Endodermal cell (in vitro differentiated cells): ENCODE measurements around the gene KLHL26. TPM values are rescaled to one million over a fixed set of nuclear protein-coding genes. Genes with fewer than 3 reads are reported as not detected.

Experiments used
- DNase-seq: peaks from one replicate; pipeline ENCODE4 v3.0.0-alpha.2; 2017
- H3K27ac ChIP-seq: 2 replicates; pipeline ENCODE4 v1.5.1; 2013; ENCODE audit warnings: mild to moderate bottlenecking, low read depth, low read length, moderate library complexity
- H3K27me3 ChIP-seq: 2 replicates; pipeline ENCODE4 v1.6.1; 2013; ENCODE audit warnings: mild to moderate bottlenecking, low read length, moderate library complexity; ENCODE audit not compliant: insufficient read depth, control insufficient read depth, poor library complexity, severe bottlenecking
- H3K36me3 ChIP-seq: 2 replicates; pipeline ENCODE4 v1.7.0; 2013; ENCODE audit warnings: mild to moderate bottlenecking, low read length, moderate library complexity; ENCODE audit not compliant: control insufficient read depth, insufficient read depth
- H3K4me1 ChIP-seq: one replicate; pipeline ENCODE4 v1.7.0; 2013; ENCODE audit warnings: low read length; ENCODE audit not compliant: control insufficient read depth, insufficient read depth
- H3K4me3 ChIP-seq: 2 replicates; pipeline ENCODE4 v1.5.1; 2013; ENCODE audit warnings: mild to moderate bottlenecking, low read length, moderate library complexity
- H3K9ac ChIP-seq: 2 replicates; pipeline ENCODE4 v1.6.1; 2013; ENCODE audit warnings: mild to moderate bottlenecking, low read length, moderate library complexity; ENCODE audit not compliant: poor library complexity, severe bottlenecking; ENCODE audit errors: extremely low read depth
- H3K9me3 ChIP-seq: 2 replicates; pipeline ENCODE4 v1.6.1; 2013; ENCODE audit warnings: mild to moderate bottlenecking, low read length, moderate library complexity; ENCODE audit not compliant: control insufficient read depth
- H3K27ac Mint-ChIP-seq: 2 replicates; pipeline ENCODE4 v1.8.0; 2020; ENCODE audit warnings: mixed read lengths
- H3K27me3 Mint-ChIP-seq: 2 replicates; pipeline ENCODE4 v1.8.0; 2021; ENCODE audit warnings: mild to moderate bottlenecking, mixed read lengths; ENCODE audit not compliant: insufficient read depth
- H3K36me3 Mint-ChIP-seq: 2 replicates; pipeline ENCODE4 v1.8.0; 2020; ENCODE audit warnings: low read depth, mixed read lengths
- H3K4me1 Mint-ChIP-seq: 2 replicates; pipeline ENCODE4 v1.8.0; 2020; ENCODE audit warnings: mixed read lengths
- H3K4me3 Mint-ChIP-seq: 2 replicates; pipeline ENCODE4 v1.8.0; 2020; ENCODE audit warnings: mild to moderate bottlenecking, moderate library complexity, mixed read lengths
- H3K9me3 Mint-ChIP-seq: 2 replicates; pipeline ENCODE4 v1.8.0; 2020; ENCODE audit warnings: mild to moderate bottlenecking, mixed read lengths
- WGBS, 2 experiments: methylation state at CpG; one replicate each; pipeline versions ENCODE4 v1.1.5 to v1.1.7; 2013; ENCODE audit warnings: missing lambda C conversion rate in 2 of 2, mixed read lengths in 1 of 2; ENCODE audit not compliant: insufficient coverage in 1 of 2, insufficient read length in 1 of 2; 5-methylcytosine and 5-hydroxymethylcytosine counted together
- total RNA-seq, 2 donors: library from RNA; stranded (reverse); fragmentation: NEBNext Ultra II Directional in 1 of 2; extraction: Animal tissue kit (Norgen Biotek cat#: 25700) in 1 of 2; gene quantifications; 2 replicates in 1 of 2; 3 replicates in 1 of 2; pipeline ENCODE4 v1.2.1, GENCODE V29; 2021
- TF ChIP-seq, protein P1 (sequence below): fragments of 200-600 bp; sonication (generic); conservative IDR thresholded peaks from 2 replicates; pipeline ENCODE4 v1.5.0; 2021; ENCODE audit warnings: antibody characterized with exemption, mild to moderate bottlenecking

Gene KLHL26
- total RNA-seq, 2 donors from 2014 or later = 9.4 to 11.2 TPM

DNA sequence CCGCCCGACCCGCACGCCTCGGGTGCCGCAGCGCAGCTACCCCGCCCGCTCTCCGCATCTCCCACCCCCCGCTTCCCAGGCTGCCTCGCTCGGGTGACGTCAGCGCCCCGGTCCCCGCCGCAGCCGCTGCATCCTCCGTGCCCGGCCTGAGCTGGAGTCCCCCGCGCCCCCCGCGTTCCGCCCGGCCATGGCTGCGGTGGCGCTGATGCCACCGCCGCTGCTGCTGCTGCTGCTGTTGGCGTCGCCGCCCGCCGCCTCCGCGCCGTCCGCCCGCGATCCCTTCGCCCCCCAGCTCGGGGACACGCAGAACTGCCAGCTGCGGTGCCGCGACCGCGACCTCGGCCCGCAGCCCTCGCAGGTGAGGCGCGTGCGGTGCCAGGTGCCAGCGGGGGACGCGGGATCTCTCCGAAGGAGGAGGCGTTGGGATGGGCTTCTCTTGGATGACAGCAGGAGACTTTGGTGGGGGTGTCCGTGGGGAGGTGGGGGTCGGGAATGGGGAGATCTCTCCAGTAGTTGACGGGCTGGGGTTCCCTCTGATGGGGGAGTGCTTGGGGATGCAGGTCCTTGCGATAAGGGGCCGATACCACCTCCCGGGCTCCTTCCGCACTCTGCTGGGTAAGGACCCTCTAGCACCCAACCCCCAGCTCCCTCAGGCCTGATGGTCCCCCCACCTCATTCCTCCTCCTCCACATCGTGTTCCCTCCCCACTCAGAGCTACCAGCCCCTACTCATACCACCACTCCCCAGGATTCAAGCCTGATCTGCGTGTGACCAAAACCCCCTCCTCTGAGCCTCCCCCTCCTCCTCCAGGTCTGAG is 23.8 kb upstream of the KLHL26 start, which contains the start of gene TMEM59L:
TSS of gene TMEM59L (plus strand) at position 99 of the 817 bp plus-strand sequence. CDS start at position 188, 89 bp downstream.
- Histone ChIP-seq H3K4me1 (peaks cover 6% of the 10 kb centered on the region), H3K27ac (no peak within 1 kb of the TSS), H3K27me3 (peaks cover 81% of the 10 kb centered on the region), H3K9me3 (no peaks in the 10 kb centered on the region), H3K4me3 (peak within 1 kb of the TSS; percentile 58), H3K9ac (no peak within 1 kb of the TSS), H3K36me3 (no peaks in the 10 kb centered on the region)
- peak within 1 kb of the TSS; percentile 52 for H3K4me3 Mint-ChIP-seq
- peaks cover 17% of the 10 kb centered on the region for H3K4me1 Mint-ChIP-seq
- no peaks in the 10 kb centered on the region for H3K9me3 Mint-ChIP-seq
- DNase-seq = peak; percentile 75
- TF ChIP-seq, protein P1, sequence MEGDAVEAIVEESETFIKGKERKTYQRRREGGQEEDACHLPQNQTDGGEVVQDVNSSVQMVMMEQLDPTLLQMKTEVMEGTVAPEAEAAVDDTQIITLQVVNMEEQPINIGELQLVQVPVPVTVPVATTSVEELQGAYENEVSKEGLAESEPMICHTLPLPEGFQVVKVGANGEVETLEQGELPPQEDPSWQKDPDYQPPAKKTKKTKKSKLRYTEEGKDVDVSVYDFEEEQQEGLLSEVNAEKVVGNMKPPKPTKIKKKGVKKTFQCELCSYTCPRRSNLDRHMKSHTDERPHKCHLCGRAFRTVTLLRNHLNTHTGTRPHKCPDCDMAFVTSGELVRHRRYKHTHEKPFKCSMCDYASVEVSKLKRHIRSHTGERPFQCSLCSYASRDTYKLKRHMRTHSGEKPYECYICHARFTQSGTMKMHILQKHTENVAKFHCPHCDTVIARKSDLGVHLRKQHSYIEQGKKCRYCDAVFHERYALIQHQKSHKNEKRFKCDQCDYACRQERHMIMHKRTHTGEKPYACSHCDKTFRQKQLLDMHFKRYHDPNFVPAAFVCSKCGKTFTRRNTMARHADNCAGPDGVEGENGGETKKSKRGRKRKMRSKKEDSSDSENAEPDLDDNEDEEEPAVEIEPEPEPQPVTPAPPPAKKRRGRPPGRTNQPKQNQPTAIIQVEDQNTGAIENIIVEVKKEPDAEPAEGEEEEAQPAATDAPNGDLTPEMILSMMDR = no peak
- H3K36me3 Mint-ChIP-seq = no peaks in the 10 kb centered on the region
- H3K27me3 Mint-ChIP-seq = peaks cover 91% of the 10 kb centered on the region
- 2 to 6% methylated on average over 10 to 70 of the region's 70 CpGs for WGBS, 2 experiments
- H3K27ac Mint-ChIP-seq = no peak within 1 kb of the TSS

DNA sequence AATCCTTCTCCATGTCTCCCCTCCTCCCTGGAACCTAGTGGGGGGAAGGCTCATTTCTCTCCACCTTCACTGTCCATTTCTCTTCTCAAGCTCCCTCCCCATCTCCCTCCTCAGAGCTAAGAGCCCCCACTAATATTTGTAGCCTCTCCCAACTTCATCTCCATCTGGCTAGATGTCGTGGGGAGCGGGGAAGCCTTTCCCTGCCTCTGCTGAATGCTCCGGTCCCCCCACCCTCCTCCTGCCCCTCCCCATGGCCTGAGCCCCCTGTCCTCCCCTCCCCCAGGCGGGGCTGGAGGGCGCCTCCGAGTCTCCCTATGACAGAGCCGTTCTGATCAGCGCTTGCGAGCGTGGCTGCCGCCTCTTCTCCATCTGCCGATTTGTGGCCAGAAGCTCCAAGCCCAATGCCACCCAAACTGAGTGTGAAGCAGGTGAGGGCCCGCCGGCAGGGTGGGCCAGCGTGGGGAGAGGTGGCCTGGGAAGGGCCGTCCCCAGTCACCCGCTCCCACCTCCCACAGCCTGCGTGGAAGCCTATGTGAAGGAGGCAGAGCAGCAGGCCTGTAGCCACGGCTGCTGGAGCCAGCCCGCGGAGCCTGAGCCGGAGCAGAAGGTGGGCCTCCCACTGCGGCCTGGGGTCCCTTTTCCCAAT is 23.1 kb upstream of the KLHL26 start:
- H3K27ac Mint-ChIP-seq = no peak overlapping the region
- TF ChIP-seq, protein P1 = no peak
- peak; percentile 62 for DNase-seq

DNA sequence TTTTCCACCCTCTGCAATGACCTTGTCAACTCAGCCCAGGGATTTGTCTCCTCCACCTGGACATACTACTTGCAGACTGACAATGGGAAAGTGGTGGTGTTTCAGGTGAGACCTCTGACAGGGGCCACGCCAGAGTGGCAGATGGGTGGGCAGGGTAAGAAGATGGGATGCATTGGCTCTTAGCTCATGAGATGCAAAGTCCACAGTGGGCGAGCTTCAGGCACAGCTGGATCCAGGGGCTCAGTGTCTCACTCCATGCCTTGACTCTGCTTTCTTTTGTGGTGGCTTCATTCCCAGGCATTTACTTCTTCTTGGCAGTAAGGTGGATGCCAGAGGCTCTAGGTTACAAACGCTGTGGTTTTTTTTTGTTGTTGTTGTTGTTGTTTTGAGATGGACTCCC is 20.8 kb upstream of the KLHL26 start:
- Mint-ChIP-seq H3K4me3 (no peak overlapping the region), H3K36me3 (no peaks in the 10 kb centered on the region), H3K4me1 (peaks cover 7% of the 10 kb centered on the region), H3K27me3 (peaks cover 63% of the 10 kb centered on the region), H3K9me3 (no peaks in the 10 kb centered on the region), H3K27ac (no peak overlapping the region)
- Histone ChIP-seq H3K27ac (no peak overlapping the region), H3K4me1 (no peaks in the 10 kb centered on the region), H3K9ac (no peak overlapping the region), H3K4me3 (no peak overlapping the region), H3K27me3 (peaks cover 52% of the 10 kb centered on the region), H3K9me3 (no peaks in the 10 kb centered on the region), H3K36me3 (no peaks in the 10 kb centered on the region)
- TF ChIP-seq, protein P1 = no peak
- WGBS, 2 experiments = 85 to 91% methylated on average over 2 to 3 of the region's 3 CpGs
- no peak for DNase-seq

More for the DNA sequence above, 23.1 kb upstream of the KLHL26 start:
- Mint-ChIP-seq H3K4me3 (peak overlapping the region; percentile 52), H3K9me3 (no peaks in the 10 kb centered on the region), H3K27me3 (peaks cover 84% of the 10 kb centered on the region), H3K4me1 (peaks cover 17% of the 10 kb centered on the region), H3K36me3 (no peaks in the 10 kb centered on the region)
- peaks cover 6% of the 10 kb centered on the region for H3K4me1 ChIP-seq
- H3K27me3 ChIP-seq = peaks cover 74% of the 10 kb centered on the region
- no peaks in the 10 kb centered on the region for H3K36me3 ChIP-seq
- no peak overlapping the region for H3K27ac ChIP-seq
- WGBS, 2 experiments = 25 to 33% methylated on average over 4 to 23 of the region's 23 CpGs
- no peaks in the 10 kb centered on the region for H3K9me3 ChIP-seq
- H3K9ac ChIP-seq = no peak overlapping the region
- no peak overlapping the region for H3K4me3 ChIP-seq
